Neural cell (in vitro differentiated cells): Measurements from ENCODE around the gene RERE.

Experiments
- EP300 ChIP-seq: fragments of 450-650 bp; conservative IDR thresholded peaks from 2 replicates; pipeline ENCODE4 v1.6.1; 2014; ENCODE audit warnings: antibody characterized with exemption, mild to moderate bottlenecking, moderate library complexity; ENCODE audit not compliant: poor library complexity, severe bottlenecking
- EZH2 ChIP-seq: fragments of 200-600, 300-800 bp; shearing (Covaris generic), sonication (generic); IDR thresholded peaks from 2 replicates; pipeline ENCODE4 v1.6.1; 2014; ENCODE audit warnings: antibody characterized with exemption, low read length, borderline replicate concordance, mild to moderate bottlenecking; ENCODE audit not compliant: insufficient read depth, poor library complexity, severe bottlenecking
- RAD21 ChIP-seq: fragments of 450-650 bp; conservative IDR thresholded peaks from 2 replicates; pipeline ENCODE4 v1.6.1; 2014; ENCODE audit warnings: antibody characterized with exemption, mild to moderate bottlenecking, moderate library complexity
- SMC3 ChIP-seq: fragments of 450-650 bp; conservative IDR thresholded peaks from 2 replicates; pipeline ENCODE4 v1.6.1; 2014; ENCODE audit warnings: antibody characterized with exemption, mild to moderate bottlenecking, moderate library complexity; ENCODE audit not compliant: poor library complexity
- TAF1 ChIP-seq: IDR thresholded peaks from 2 replicates; pipeline ENCODE4 v1.6.1; 2012; ENCODE audit warnings: low read depth
- TF ChIP-seq, protein P1 (sequence below): fragments of 450-650 bp; IDR thresholded peaks from 2 replicates; pipeline ENCODE4 v1.5.1; 2014; ENCODE audit warnings: antibody characterized with exemption, mild to moderate bottlenecking, moderate library complexity; ENCODE audit not compliant: poor library complexity, severe bottlenecking
- TF ChIP-seq, protein P2 (sequence below): IDR thresholded peaks from 2 replicates; pipeline ENCODE4 v1.6.1; 2012; ENCODE audit warnings: borderline replicate concordance

DNA sequence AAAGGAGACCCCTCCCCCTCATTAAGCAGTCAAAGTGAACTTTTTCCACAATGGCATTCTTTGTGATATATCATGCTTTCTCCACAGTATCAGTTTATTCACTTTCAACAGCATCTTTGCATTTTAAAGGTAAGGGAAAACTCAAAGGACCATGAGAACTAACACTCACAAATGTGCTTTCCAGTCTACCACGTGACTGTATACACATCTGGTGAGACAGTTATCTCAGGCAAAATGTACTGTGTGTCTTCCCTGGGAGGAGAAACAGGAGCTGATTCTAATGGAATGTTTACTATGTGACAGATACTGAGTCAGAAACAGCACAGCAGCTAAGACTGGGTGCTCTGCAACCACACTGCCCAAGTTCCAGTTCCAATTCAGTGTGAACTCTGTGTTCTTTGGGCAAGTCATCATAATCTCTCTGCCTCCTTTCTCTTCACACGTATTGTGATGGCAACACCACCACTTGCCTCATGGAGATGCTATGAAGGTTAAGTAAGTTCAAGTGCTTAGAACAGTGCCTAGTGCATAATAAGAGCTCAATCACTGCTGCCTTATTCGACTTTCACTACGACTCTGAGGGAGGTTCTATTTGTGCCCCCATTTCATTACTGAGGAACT lies 420.5 kb downstream of the RERE start:
- TF ChIP-seq TAF1 (no peak), RAD21 (no peak), EZH2 (no peak), SMC3 (no peak), EP300 (no peak)
- TF ChIP-seq, protein P1, sequence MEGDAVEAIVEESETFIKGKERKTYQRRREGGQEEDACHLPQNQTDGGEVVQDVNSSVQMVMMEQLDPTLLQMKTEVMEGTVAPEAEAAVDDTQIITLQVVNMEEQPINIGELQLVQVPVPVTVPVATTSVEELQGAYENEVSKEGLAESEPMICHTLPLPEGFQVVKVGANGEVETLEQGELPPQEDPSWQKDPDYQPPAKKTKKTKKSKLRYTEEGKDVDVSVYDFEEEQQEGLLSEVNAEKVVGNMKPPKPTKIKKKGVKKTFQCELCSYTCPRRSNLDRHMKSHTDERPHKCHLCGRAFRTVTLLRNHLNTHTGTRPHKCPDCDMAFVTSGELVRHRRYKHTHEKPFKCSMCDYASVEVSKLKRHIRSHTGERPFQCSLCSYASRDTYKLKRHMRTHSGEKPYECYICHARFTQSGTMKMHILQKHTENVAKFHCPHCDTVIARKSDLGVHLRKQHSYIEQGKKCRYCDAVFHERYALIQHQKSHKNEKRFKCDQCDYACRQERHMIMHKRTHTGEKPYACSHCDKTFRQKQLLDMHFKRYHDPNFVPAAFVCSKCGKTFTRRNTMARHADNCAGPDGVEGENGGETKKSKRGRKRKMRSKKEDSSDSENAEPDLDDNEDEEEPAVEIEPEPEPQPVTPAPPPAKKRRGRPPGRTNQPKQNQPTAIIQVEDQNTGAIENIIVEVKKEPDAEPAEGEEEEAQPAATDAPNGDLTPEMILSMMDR: no peak
- TF ChIP-seq, protein P2, sequence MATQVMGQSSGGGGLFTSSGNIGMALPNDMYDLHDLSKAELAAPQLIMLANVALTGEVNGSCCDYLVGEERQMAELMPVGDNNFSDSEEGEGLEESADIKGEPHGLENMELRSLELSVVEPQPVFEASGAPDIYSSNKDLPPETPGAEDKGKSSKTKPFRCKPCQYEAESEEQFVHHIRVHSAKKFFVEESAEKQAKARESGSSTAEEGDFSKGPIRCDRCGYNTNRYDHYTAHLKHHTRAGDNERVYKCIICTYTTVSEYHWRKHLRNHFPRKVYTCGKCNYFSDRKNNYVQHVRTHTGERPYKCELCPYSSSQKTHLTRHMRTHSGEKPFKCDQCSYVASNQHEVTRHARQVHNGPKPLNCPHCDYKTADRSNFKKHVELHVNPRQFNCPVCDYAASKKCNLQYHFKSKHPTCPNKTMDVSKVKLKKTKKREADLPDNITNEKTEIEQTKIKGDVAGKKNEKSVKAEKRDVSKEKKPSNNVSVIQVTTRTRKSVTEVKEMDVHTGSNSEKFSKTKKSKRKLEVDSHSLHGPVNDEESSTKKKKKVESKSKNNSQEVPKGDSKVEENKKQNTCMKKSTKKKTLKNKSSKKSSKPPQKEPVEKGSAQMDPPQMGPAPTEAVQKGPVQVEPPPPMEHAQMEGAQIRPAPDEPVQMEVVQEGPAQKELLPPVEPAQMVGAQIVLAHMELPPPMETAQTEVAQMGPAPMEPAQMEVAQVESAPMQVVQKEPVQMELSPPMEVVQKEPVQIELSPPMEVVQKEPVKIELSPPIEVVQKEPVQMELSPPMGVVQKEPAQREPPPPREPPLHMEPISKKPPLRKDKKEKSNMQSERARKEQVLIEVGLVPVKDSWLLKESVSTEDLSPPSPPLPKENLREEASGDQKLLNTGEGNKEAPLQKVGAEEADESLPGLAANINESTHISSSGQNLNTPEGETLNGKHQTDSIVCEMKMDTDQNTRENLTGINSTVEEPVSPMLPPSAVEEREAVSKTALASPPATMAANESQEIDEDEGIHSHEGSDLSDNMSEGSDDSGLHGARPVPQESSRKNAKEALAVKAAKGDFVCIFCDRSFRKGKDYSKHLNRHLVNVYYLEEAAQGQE: no peak
